Activated CD4-positive, alpha-beta T cell treated with anti-CD3 and anti-CD28 coated beads for 36 hours (primary cell): ENCODE results near the gene LDLRAD4. TPM values are rescaled to one million over a fixed set of nuclear protein-coding genes. Genes with fewer than 3 reads are reported as not detected.
"Not testable (repeated sequence)": the region's sequence is repeated elsewhere in the genome, so short reads cannot be mapped to it uniquely, and the experiment has no call there.

Experiments used
- ATAC-seq: fragments of 200-7000 bp; cut with Tn5 transposase; one replicate; pipeline ENCODE4 v1.10.0; 2021; ENCODE audit warnings: mild to moderate bottlenecking, moderate library complexity
- CTCF ChIA-PET: fragments of 350-600 bp; sonication (Branson Sonifier 250); formaldehyde crosslinking; loops from one replicate; lab custom pipeline; 2021; ENCODE audit warnings: antibody characterized with exemption; lab: Charles Lee
- POLR2A ChIA-PET: fragments of 350-600 bp; sonication (Branson Sonifier 250); formaldehyde crosslinking; loops from one replicate; lab custom pipeline; 2021; ENCODE audit warnings: antibody characterized with exemption, inconsistent platforms; lab: Charles Lee
- DNase-seq: peaks from one replicate; pipeline ENCODE4 v3.0.0-alpha.2; 2020
- H3K27ac Mint-ChIP-seq: one replicate; pipeline ENCODE4 v1.8.0; 2021; ENCODE audit warnings: mixed read lengths
- H3K27me3 Mint-ChIP-seq: one replicate; pipeline ENCODE4 v1.8.0; 2021; ENCODE audit warnings: mixed read lengths
- H3K36me3 Mint-ChIP-seq: one replicate; pipeline ENCODE4 v1.8.0; 2021; ENCODE audit warnings: low read depth, mixed read lengths
- H3K4me1 Mint-ChIP-seq: one replicate; pipeline ENCODE4 v1.8.0; 2021; ENCODE audit warnings: mixed read lengths
- H3K4me3 Mint-ChIP-seq: one replicate; pipeline ENCODE4 v1.8.0; 2021; ENCODE audit warnings: mild to moderate bottlenecking, moderate library complexity, mixed read lengths
- H3K9me3 Mint-ChIP-seq: one replicate; pipeline ENCODE4 v1.8.0; 2021; ENCODE audit warnings: low read depth, mixed read lengths
- intact Hi-C, 2 experiments: fragments of 100-400 bp; cut with DNase I in 1 of 2; cut with micrococcal nuclease in 1 of 2; formaldehyde crosslinking; loops; one replicate each; pipeline versions ENCODE4 v1.14.2 to v1.15.1; 2022 to 2024; cut with DNase I, micrococcal nuclease
- total RNA-seq, 2 experiments: library from RNA; stranded (reverse); gene quantifications; one replicate each; pipeline ENCODE4 v1.2.3, GENCODE V29; 2021

The LDLRAD4 gene
- total RNA-seq, 2 experiments from 2014 or later: 29.3 to 32.2 TPM

DNA sequence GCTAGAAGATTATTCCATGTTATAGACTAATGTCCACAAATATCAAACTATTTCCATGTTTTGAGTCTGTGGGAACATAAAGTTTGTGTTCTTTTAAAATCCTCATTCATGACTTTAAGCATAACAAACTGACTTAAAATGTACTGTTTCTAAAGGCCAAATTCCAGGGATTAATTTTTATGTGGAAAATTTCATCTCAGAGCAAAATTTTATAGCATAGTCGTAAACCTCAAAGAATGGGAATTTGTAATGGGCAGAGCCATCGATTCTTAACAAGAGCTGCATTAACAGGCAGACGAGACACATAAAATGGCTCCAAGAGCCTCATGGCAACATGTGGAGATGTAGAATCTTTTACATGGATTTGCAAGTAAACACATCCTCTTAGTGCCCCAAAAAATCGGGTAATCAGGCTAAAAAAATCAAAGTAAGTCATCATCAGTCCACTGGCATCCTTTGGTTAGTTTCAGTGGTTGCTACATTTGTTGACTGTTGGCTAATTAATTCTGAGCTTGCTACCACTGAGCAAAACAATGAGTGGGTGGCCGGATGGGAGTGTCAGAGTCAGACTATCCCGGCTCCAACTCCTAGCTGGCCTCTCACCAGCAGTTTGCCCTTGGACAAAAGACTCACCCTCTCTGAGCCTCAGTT, 388.2 kb downstream of the LDLRAD4 start:
- ChIA-PET POLR2A (no interaction called here), CTCF (interaction anchor here (0.8 to 1.0 kb wide), 3 partner anchors 16 to 49 kb away, joined by 3 to 5 read pairs (median 4); no protein-coding TSS in a partner anchor)
- no peak overlapping the region for H3K27ac Mint-ChIP-seq
- H3K27me3 Mint-ChIP-seq: no peaks in the 10 kb centered on the region
- ATAC-seq (no peak), DNase-seq (no peak)
- no peaks in the 10 kb centered on the region for H3K9me3 Mint-ChIP-seq
- intact Hi-C loops: no loop called here
- peaks cover 8% of the 10 kb centered on the region for H3K36me3 Mint-ChIP-seq
- H3K4me1 Mint-ChIP-seq: peaks cover 36% of the 10 kb centered on the region
- H3K4me3 Mint-ChIP-seq: no peak overlapping the region

DNA sequence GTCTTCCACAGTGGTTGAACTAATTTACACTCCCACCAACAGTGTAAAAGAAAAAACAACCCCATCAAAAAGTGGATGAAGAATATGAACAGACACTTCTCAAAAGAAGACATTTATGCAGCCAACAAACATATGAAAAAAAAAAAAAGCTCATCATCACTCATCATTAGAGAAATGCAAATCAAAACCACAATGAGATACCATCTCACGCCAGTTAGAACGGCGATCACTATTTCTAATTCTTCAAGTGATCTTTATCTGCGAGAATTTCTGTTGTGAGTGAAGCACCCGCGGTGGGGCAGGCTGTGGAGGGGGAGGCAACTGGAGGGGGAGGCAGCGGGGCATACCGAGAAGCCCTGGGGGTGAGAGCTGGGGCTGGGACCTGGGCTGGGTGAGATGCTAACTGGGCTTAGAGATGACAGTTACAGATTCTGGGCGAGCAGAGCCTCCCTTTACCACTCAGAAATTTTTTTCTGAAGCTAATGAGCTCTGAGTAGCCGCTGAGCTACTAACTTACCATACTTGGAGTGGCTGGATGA, 389.5 kb downstream of the LDLRAD4 start:
- ChIA-PET CTCF (interaction anchor here (0.8 to 2.5 kb wide), 5 partner anchors 10 to 50 kb away, joined by 3 to 12 read pairs (median 3); no protein-coding TSS in a partner anchor), POLR2A (interaction anchor here (0.8 to 1.2 kb wide), 2 partner anchors 9 to 41 kb away, joined by 4 read pairs; no protein-coding TSS in a partner anchor)
- H3K4me1 Mint-ChIP-seq: peaks cover 49% of the 10 kb centered on the region
- H3K9me3 Mint-ChIP-seq, H3K36me3 Mint-ChIP-seq, intact Hi-C loops, H3K27me3 Mint-ChIP-seq, ATAC-seq: not testable (repeated sequence)
- peak overlapping the region; percentile 36 for H3K4me3 Mint-ChIP-seq
- H3K27ac Mint-ChIP-seq: peak overlapping the region; percentile 13
- peak; percentile 33 for DNase-seq

DNA sequence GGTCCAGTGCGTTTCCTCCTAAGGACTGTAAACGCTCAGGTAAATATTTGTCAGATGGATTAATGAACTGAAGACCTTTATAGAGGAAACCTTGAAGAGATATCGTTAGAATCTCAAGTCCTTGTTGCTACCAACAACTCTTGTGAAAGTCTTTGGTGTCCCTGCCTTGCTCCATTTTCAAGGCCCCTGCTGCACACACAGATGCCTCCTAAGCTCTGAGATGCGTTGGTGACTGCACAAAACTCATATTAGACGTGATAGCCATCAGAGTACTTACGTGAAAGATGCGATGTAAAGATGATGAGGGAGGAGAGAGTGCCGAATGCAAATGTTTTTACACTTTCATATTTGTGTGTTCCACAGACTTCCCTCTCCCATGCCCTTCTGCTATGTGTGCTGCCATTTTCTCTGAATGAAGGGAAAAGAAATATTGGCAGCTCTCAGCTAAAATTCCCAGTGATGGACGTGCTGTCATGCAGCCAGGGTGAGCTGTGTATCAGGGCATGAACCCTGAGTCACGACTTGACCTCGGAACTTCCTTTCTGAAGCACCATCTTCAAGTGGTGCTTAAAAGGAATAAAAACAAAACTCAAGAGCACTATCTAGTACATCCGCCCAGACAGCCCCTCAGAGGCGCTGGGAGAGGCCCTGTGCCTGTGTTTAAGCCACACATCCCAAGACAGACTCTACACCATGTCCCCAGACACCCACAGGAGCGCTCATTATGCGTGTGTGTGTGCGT, 390.4 kb downstream of the LDLRAD4 start:
- no peaks in the 10 kb centered on the region for H3K27me3 Mint-ChIP-seq
- POLR2A ChIA-PET: interaction anchor here (0.5 to 1.2 kb wide), 3 partner anchors 21 to 175 kb away, joined by 3 to 4 read pairs (median 4); no protein-coding TSS in a partner anchor
- H3K4me1 Mint-ChIP-seq: peaks cover 58% of the 10 kb centered on the region

DNA sequence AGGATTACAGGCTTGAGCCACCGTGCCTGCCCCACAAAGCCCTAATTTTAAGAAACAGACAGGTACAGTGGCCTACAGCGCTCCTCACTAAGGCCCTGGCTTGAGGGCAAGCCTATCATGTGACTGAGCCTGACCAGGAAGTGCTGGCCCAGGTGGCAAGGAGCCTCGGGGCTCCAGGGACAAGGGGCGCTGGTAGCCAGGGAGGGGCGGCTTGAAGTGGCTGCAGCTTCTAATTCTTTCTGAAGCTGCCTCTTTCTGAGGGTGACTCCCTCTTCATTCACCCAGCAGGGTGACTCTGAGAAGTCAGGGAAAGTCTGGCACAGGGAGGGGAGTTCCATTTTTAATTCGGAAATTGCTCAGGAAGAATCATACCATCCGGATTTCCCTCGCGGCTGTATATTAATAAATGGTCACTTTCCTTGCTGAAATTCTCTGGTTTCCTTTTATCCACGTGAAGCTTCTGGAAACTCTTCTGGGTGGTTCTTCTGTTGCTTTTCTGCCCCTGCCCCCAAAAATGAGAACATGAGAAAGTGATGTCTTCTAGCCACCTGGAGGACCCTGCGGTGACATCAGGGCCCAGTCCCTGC, 392.1 kb downstream of the LDLRAD4 start:
- H3K9me3 Mint-ChIP-seq: no peaks in the 10 kb centered on the region
- no peak overlapping the region for H3K4me3 Mint-ChIP-seq
- H3K27ac Mint-ChIP-seq: peak overlapping the region; percentile 87
- intact Hi-C loops: loop anchor here (5.0 to 10.0 kb wide), 4 partner anchors 176 to 616 kb away; partner anchors contain the start of genes CEP192 (in 1 of the 2) and LDLRAD4 (in 1 of the 2)
- H3K36me3 Mint-ChIP-seq: peaks cover 13% of the 10 kb centered on the region
- POLR2A ChIA-PET: no interaction called here
- no peak for DNase-seq
- no peaks in the 10 kb centered on the region for H3K27me3 Mint-ChIP-seq
- H3K4me1 Mint-ChIP-seq: peaks cover 74% of the 10 kb centered on the region
- CTCF ChIA-PET: interaction anchor here (0.7 to 1.4 kb wide), 4 partner anchors 10 to 779 kb away, joined by 3 to 5 read pairs (median 3); no protein-coding TSS in a partner anchor
- no peak for ATAC-seq

More for the DNA sequence above, 390.4 kb downstream of the LDLRAD4 start:
- CTCF ChIA-PET: interaction anchor here (0.5 to 2.5 kb wide), 8 partner anchors 11 to 951 kb away, joined by 3 to 12 read pairs (median 3); no protein-coding TSS in a partner anchor
- Mint-ChIP-seq H3K36me3 (peaks cover 9% of the 10 kb centered on the region), H3K9me3 (no peaks in the 10 kb centered on the region), H3K27ac (peak overlapping the region; percentile 75), H3K4me3 (peak overlapping the region; percentile 36)
- intact Hi-C loops: no loop called here
- DNase-seq (peak; percentile 70), ATAC-seq (peak; percentile 66)

DNA sequence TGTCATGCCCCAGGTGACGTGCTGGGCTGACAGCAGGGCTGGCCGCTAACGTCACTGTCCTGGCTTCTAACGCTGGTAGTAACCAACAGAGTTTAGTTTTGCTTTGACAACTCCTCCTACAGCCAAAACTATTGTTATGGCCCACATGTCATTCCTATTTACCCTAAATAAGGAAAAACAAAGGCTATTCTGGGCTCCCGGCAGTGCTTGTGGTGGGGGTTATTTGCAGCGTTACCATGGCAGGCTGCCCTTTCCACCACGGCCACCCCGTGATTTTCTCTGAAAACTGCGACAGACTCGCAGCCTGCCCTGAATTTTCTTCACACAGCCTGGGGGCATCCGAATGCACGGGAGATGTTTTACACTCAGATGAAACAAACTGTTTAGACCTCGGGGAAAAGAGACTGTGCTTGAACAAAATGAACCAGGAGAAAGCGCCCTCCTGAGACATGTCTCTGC, 392.6 kb downstream of the LDLRAD4 start:
- Mint-ChIP-seq H3K36me3 (peaks cover 13% of the 10 kb centered on the region), H3K9me3 (no peaks in the 10 kb centered on the region), H3K4me1 (peaks cover 79% of the 10 kb centered on the region), H3K27me3 (no peaks in the 10 kb centered on the region), H3K27ac (peak overlapping the region; percentile 87), H3K4me3 (peak overlapping the region; percentile 72)
- DNase-seq (peak; percentile 40), ATAC-seq (no peak)
- ChIA-PET POLR2A (no interaction called here), CTCF (interaction anchor here (0.6 to 4.7 kb wide), 3 partner anchors 11 to 95 kb away, joined by 3 to 30 read pairs (median 5); no protein-coding TSS in a partner anchor)
- intact Hi-C loops: loop anchor here (5.0 to 10.0 kb wide), 4 partner anchors 176 to 616 kb away; partner anchors contain the start of genes CEP192 (in 1 of the 2) and LDLRAD4 (in 1 of the 2)

DNA sequence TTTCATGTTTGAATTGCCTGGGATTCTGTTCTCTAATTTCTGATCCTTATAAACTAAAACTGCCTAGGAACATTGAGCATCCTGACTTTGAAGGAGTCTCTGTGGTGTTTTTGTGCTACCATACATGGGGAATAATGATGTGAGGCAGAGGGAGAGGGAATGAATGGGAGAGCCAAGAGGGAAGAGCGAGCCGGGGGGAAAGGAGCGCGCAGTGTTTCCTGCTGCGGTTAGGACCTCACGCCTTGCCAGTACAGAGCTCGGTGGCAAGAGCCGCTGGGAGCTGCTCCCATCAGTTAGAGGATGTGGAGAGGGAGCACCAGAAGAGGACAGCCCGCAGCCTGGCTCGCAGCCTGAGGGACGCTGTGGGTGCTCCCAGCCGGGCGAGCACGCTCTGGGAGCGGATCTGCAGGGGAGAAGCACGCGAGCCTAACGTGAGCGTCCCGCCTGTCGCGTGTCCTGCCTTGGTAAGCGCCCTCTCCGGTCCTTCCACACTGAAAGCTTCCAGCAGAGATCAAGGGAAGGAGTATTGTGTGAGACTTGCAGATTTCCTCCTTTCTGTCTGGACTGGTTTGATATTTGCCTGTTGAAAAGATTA, 393.1 kb downstream of the LDLRAD4 start:
- DNase-seq: peak; percentile 46
- ATAC-seq: peak; percentile 4

DNA sequence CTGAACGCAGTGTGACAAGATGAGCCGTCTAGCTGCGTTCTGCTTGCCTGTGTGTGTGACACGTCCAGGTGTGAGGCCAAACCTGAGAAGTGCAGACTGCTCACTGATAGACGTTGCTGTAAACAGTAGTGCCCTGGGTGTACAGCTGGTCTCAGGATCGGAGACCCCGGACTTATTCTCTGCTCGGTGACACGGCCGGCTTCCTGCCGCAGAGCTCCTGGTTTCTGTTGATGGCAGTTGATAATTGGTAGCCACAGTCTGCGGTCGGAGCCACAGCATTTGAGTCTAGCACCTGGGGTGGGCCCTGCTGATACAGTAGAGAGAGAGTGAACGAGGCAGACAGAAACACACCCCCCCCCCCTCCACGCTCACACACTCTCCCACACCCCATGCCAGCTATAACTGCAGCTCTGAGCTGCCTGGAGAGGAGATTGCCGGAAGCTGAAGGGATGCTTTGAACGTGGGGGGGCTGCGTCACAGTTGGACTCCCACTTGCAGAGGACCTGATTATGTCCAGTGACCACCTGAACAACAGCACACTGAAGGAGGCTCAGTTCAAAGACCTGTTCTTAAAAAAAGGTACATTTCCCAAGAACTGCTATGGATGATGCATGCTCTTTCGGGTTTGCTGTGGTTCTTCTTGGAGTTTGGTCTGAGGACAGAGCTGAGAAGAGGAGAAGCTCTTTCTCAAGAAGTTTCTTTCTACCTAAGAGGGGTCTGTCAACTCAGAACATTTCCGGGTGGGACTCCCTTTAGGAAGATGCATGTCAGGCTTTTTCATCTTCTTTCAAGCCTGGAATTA, 393.8 kb downstream of the LDLRAD4 start:
- Mint-ChIP-seq H3K9me3 (no peaks in the 10 kb centered on the region), H3K36me3 (peaks cover 13% of the 10 kb centered on the region), H3K27me3 (no peaks in the 10 kb centered on the region), H3K4me3 (peak overlapping the region; percentile 72), H3K4me1 (peaks cover 91% of the 10 kb centered on the region), H3K27ac (peak overlapping the region; percentile 87)
- DNase-seq: peak; percentile 83
- ChIA-PET POLR2A (interaction anchor here (0.6 to 1.9 kb wide), 10 partner anchors 26 to 432 kb away, joined by 3 to 17 read pairs (median 3); no protein-coding TSS in a partner anchor), CTCF (interaction anchor here (0.6 to 4.7 kb wide), 13 partner anchors 10 to 513 kb away, joined by 3 to 30 read pairs (median 4); no protein-coding TSS in a partner anchor)
- peak; percentile 50 for ATAC-seq
- intact Hi-C loops: loop anchor here (1.0 to 10.0 kb wide), 10 partner anchors 26 to 618 kb away; partner anchors contain the start of genes CEP192 (in 1 of the 2), FAM210A (in 1 of the 2), LDLRAD4 (in 1 of the 2) and RNMT (in 1 of the 2)

More for the DNA sequence above, 393.1 kb downstream of the LDLRAD4 start:
- H3K9me3 Mint-ChIP-seq: no peaks in the 10 kb centered on the region
- intact Hi-C loops: loop anchor here (1.0 to 10.0 kb wide), 10 partner anchors 25 to 617 kb away; partner anchors contain the start of genes CEP192 (in 1 of the 2), FAM210A (in 1 of the 2), LDLRAD4 (in 1 of the 2) and RNMT (in 1 of the 2)
- H3K27me3 Mint-ChIP-seq: no peaks in the 10 kb centered on the region
- H3K36me3 Mint-ChIP-seq: peaks cover 13% of the 10 kb centered on the region
- POLR2A ChIA-PET: interaction anchor here (0.7 to 1.9 kb wide), 6 partner anchors 34 to 235 kb away, joined by 3 to 17 read pairs (median 6); no protein-coding TSS in a partner anchor
- H3K27ac Mint-ChIP-seq: peak overlapping the region; percentile 87
- CTCF ChIA-PET: interaction anchor here (0.6 to 4.7 kb wide), 9 partner anchors 11 to 201 kb away, joined by 3 to 30 read pairs (median 5); no protein-coding TSS in a partner anchor
- H3K4me1 Mint-ChIP-seq: peaks cover 84% of the 10 kb centered on the region
- H3K4me3 Mint-ChIP-seq: peak overlapping the region; percentile 72

DNA sequence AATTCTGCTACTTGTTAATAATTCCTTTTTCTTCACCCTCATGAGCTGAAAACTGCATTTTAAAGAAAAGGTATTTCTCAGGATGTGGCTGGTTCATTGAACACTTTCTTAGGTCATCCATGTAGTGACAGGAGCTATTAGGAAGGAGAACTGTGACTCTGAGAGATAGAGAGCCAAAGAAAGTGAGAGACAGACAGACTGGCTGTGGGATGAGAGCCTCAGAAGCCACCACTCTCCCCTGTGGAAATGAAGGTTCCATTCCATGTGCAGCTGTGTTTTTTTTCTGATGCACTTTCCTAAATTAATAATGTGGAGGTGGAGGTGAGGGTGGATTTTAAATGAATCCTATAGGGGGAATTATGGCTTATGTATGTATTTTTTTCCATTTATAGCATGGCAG, 394.5 kb downstream of the LDLRAD4 start:
- ChIA-PET POLR2A (interaction anchor here (0.6 to 1.9 kb wide), 10 partner anchors 27 to 236 kb away, joined by 3 to 17 read pairs (median 4); no protein-coding TSS in a partner anchor), CTCF (interaction anchor here (0.7 to 4.7 kb wide), 13 partner anchors 9 to 444 kb away, joined by 3 to 30 read pairs (median 4); no protein-coding TSS in a partner anchor)
- peak overlapping the region; percentile 87 for H3K27ac Mint-ChIP-seq
- peak overlapping the region; percentile 72 for H3K4me3 Mint-ChIP-seq
- peaks cover 89% of the 10 kb centered on the region for H3K4me1 Mint-ChIP-seq
- intact Hi-C loops: loop anchor here (2.0 to 10.0 kb wide), 6 partner anchors 178 to 618 kb away; partner anchors contain the start of genes CEP192 (in 1 of the 2) and LDLRAD4 (in 1 of the 2)
- DNase-seq (no peak), ATAC-seq (no peak)
- H3K27me3 Mint-ChIP-seq: no peaks in the 10 kb centered on the region
- H3K36me3 Mint-ChIP-seq: peaks cover 7% of the 10 kb centered on the region
- no peaks in the 10 kb centered on the region for H3K9me3 Mint-ChIP-seq
